ENCODE measurements around the gene ZNF778. TPM values are rescaled to one million over a fixed set of nuclear protein-coding genes. Genes with fewer than 3 reads are reported as not detected.

ZNF778 gene
- 1 to 10 TPM; 1.4 to 2.9 TPM for polyA plus RNA-seq

DNA sequence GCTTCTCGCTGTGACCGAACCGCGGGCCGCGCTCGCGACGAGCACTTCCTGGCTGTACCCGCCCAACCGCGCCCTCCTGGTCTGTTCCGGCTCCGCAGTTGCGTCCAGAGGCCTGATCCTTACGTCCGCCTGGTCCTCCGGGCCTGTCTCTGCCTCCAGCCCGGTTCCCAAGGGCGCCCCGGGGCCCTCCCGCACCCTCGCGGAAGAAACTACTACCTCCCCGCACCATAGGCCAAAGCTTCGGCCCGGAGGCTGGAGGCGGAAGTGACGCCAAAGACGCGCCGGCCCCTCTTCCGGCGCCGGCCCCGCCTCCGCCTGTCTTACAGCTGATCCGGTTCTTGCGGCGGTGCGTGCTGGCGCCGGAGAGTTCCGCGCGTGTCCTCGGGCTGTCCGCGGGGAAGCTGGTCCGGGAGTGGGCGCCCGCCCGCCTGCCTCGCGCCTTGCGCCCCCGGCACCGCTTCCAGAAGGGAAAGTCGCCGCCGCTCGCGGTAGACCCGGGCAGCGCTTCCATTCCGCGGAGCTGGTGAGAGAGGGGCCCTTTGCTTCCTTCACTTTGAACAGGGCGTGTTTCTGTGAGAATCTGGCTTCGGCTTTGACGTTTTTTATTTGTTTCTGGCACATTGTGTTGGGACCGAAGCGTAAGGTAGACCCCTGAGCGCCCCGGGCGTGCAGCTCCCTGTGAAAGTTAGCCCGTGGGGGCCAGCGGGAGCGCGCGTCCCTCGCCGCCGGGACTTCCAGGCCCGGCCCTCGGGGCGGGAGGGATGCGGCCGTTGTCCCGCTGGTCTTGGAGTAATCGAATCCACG, at the start of gene ZNF778:
TSS of gene ZNF778 (plus strand) at position 316 of the 804 bp plus-strand sequence. CDS start 3,425 bp downstream, outside the sequence.
- Histone ChIP-seq H3K27me3 (ENCODE audit: control insufficient read depth in 1 of 2, insufficient read depth in 2 of 2, low read length in 2 of 2) (no peaks in the 10 kb centered on the region), H3K9me3 (ENCODE audit: control insufficient read depth in 2 of 2, insufficient read depth in 1 of 2, low read depth in 1 of 2, low read length in 1 of 2) (no peaks in the 10 kb centered on the region), H3K4me1 (ENCODE audit: control insufficient read depth in 2 of 2, insufficient read depth in 2 of 2, low read length in 1 of 2) (no peaks in the 10 kb centered on the region), H3K4me3 (ENCODE audit: low read depth in 1 of 2, low read length in 2 of 2) (peak within 1 kb of the TSS; percentile 71 to 93), H3K36me3 (ENCODE audit: control insufficient read depth in 2 of 2, insufficient read depth in 2 of 2, low read length in 1 of 2) (peaks cover 0 to 14% of the 10 kb centered on the region in 2 donors), H3K27ac (ENCODE audit: low read depth in 2 of 2, low read length in 1 of 2) (peak within 1 kb of the TSS; percentile 99)
- WGBS, 2 donors: 0 to 1% methylated on average over 84 to 91 of the region's 91 CpGs

DNA sequence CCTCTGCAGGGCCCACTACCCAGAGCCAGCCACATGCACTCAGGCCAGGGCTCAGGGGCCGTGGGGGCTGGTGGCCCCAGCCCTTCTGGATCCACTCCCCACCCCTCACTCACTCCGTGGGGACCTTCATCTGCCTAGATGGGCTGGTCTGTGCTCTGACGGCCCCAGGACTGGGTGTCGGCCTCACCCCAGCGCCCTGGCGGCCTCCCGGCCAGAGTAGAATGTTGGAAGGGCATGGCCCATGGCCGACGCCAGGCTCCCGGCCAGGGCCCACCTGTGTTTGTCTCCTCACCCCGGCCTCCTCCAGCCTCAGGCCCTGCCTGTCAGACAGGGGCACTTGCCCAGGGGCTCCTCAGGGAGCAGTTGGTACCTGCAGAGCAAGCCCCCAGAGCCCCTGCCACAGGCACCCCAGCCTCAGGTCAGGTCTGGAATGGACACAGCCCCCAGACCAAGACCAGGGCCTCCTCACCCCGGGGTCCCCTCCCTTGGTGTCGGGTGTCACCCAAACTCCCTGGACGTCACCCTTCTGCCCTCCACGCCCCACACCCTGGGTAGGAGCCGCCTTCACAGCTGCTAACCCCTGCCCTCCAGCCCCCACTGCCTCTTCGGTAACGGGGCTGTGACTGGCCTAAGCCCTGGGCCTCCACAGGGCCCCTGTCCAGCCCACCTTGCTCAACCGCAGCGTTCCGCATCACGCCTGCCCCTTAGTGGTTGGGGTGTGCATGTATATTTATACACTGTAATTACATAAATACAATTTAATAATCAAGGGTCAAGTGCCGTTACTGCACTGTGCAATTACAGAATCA, 48.9 kb upstream of the ZNF778 start:
- 47 to 52% methylated on average over 23 of the region's 23 CpGs for WGBS, 2 donors
- no peaks in the 10 kb centered on the region for H3K27me3 ChIP-seq (ENCODE audit: control insufficient read depth in 1 of 2, insufficient read depth in 2 of 2, low read length in 2 of 2)

GRCh38 chr16:89169778-89170177, 47.7 kb upstream of the ZNF778 start:
- Histone ChIP-seq H3K4me1 (ENCODE audit: control insufficient read depth in 2 of 2, insufficient read depth in 2 of 2, low read length in 1 of 2) (peaks cover 5 to 9% of the 10 kb centered on the region in 2 donors), H3K27ac (ENCODE audit: low read depth in 2 of 2, low read length in 1 of 2) (no peak overlapping the region), H3K4me3 (ENCODE audit: low read depth in 1 of 2, low read length in 2 of 2) (no peak overlapping the region), H3K9me3 (ENCODE audit: control insufficient read depth in 2 of 2, insufficient read depth in 1 of 2, low read depth in 1 of 2, low read length in 1 of 2) (no peaks in the 10 kb centered on the region), H3K36me3 (ENCODE audit: control insufficient read depth in 2 of 2, insufficient read depth in 2 of 2, low read length in 1 of 2) (no peaks in the 10 kb centered on the region), H3K27me3 (ENCODE audit: control insufficient read depth in 1 of 2, insufficient read depth in 2 of 2, low read length in 2 of 2) (no peaks in the 10 kb centered on the region)
- 72 to 76% methylated on average over 14 of the region's 14 CpGs for WGBS, 2 donors

More for the DNA sequence above, 48.9 kb upstream of the ZNF778 start:
- Histone ChIP-seq H3K4me3 (ENCODE audit: low read depth in 1 of 2, low read length in 2 of 2) (no peak overlapping the region), H3K36me3 (ENCODE audit: control insufficient read depth in 2 of 2, insufficient read depth in 2 of 2, low read length in 1 of 2) (no peaks in the 10 kb centered on the region), H3K4me1 (ENCODE audit: control insufficient read depth in 2 of 2, insufficient read depth in 2 of 2, low read length in 1 of 2) (peaks cover 5 to 9% of the 10 kb centered on the region in 2 donors), H3K9me3 (ENCODE audit: control insufficient read depth in 2 of 2, insufficient read depth in 1 of 2, low read depth in 1 of 2, low read length in 1 of 2) (no peaks in the 10 kb centered on the region), H3K27ac (ENCODE audit: low read depth in 2 of 2, low read length in 1 of 2) (no peak overlapping the region)

DNA sequence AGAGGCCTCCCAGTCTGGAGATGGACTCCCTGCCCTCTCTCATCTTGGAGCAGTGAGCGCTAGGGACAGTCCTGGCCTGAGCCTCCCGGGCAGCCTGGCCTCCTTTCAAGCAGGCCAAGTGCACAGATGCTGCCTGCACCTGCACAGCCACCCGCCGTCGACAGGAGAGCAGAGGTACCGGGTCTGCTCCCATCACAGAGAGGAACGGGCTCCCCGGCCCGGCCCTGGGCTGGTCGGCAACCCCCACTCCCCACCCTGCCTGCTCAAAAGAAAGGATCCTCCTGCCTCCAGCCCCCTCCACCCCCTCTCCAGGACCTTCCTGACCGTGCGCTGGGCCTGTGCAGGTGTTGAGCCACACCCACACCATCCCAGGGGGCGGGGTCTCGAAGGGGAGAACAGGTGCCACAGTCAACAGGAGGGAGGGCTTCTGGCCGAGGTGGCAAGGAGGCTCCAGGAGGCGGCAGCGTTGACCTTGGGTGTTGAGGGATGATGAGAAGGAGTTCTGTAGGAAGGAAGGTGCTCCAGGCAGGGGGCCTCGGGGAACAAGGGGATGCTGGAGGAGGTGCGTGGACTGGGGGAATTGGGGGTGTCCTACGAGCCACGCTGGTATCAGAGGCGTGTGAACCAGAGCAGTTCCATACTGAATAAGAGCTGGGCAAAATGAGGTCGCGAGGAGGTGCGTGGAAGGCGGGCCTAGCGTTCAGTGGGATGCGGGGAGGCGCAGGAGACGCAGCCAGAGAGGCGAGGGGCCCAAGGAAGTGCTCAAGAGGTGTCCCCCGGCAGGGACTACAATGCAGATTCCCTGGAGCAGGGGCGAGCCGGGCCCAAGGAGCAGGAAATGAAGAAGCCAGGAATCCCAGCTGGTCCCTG, 46.9 kb upstream of the ZNF778 start:
- H3K36me3 ChIP-seq (ENCODE audit: control insufficient read depth in 2 of 2, insufficient read depth in 2 of 2, low read length in 1 of 2): no peaks in the 10 kb centered on the region
- no peaks in the 10 kb centered on the region for H3K9me3 ChIP-seq (ENCODE audit: control insufficient read depth in 2 of 2, insufficient read depth in 1 of 2, low read depth in 1 of 2, low read length in 1 of 2)
- no peak overlapping the region for H3K27ac ChIP-seq (ENCODE audit: low read depth in 2 of 2, low read length in 1 of 2)
- no peak overlapping the region for H3K4me3 ChIP-seq (ENCODE audit: low read depth in 1 of 2, low read length in 2 of 2)
- peaks cover 5 to 9% of the 10 kb centered on the region in 2 donors for H3K4me1 ChIP-seq (ENCODE audit: control insufficient read depth in 2 of 2, insufficient read depth in 2 of 2, low read length in 1 of 2)
- no peaks in the 10 kb centered on the region for H3K27me3 ChIP-seq (ENCODE audit: control insufficient read depth in 1 of 2, insufficient read depth in 2 of 2, low read length in 2 of 2)
- WGBS, 2 donors: 8 to 12% methylated on average over 34 of the region's 34 CpGs

GRCh38 chr16:89171216-89172170, 46.0 kb upstream of the ZNF778 start, which contains the start of gene CDH15:
Gene CDH15 (plus strand): TSS chr16:89171748. CDS start chr16:89171832, 84 bp downstream.
- 6 to 8% methylated on average over 52 to 74 of the region's 74 CpGs for WGBS, 2 donors
- Histone ChIP-seq H3K4me1 (ENCODE audit: control insufficient read depth in 2 of 2, insufficient read depth in 2 of 2, low read length in 1 of 2) (peaks cover 5 to 9% of the 10 kb centered on the region in 2 donors), H3K27ac (ENCODE audit: low read depth in 2 of 2, low read length in 1 of 2) (no peak within 1 kb of the TSS), H3K9me3 (ENCODE audit: control insufficient read depth in 2 of 2, insufficient read depth in 1 of 2, low read depth in 1 of 2, low read length in 1 of 2) (no peaks in the 10 kb centered on the region), H3K27me3 (ENCODE audit: control insufficient read depth in 1 of 2, insufficient read depth in 2 of 2, low read length in 2 of 2) (no peaks in the 10 kb centered on the region), H3K36me3 (ENCODE audit: control insufficient read depth in 2 of 2, insufficient read depth in 2 of 2, low read length in 1 of 2) (no peaks in the 10 kb centered on the region), H3K4me3 (ENCODE audit: low read depth in 1 of 2, low read length in 2 of 2) (no peak within 1 kb of the TSS)

DNA sequence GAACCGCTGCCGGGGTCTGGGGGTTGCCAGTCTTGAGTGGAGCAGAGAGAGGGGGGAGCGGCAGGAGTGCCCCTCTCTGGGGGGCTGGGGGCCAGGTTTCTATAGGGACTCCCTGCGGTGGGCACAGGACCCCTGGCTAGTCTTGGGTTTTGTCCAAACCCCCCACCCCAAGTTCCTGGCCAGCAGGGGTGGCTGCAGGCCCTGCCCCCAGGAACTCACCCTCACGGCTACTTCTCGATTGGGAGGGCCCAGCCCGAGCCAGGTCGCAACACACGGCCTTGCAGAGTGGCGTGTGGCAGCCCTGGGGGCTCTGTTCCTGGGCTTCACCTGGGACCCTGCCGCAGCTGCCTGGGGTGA, 45.4 kb upstream of the ZNF778 start:
- H3K4me3 ChIP-seq (ENCODE audit: low read depth in 1 of 2, low read length in 2 of 2): no peak overlapping the region
- H3K27me3 ChIP-seq (ENCODE audit: control insufficient read depth in 1 of 2, insufficient read depth in 2 of 2, low read length in 2 of 2): no peaks in the 10 kb centered on the region
- WGBS, 2 donors: 60 to 73% methylated on average over 11 of the region's 11 CpGs
- peaks cover 5 to 9% of the 10 kb centered on the region in 2 donors for H3K4me1 ChIP-seq (ENCODE audit: control insufficient read depth in 2 of 2, insufficient read depth in 2 of 2, low read length in 1 of 2)
- no peaks in the 10 kb centered on the region for H3K9me3 ChIP-seq (ENCODE audit: control insufficient read depth in 2 of 2, insufficient read depth in 1 of 2, low read depth in 1 of 2, low read length in 1 of 2)
- H3K27ac ChIP-seq (ENCODE audit: low read depth in 2 of 2, low read length in 1 of 2): no peak overlapping the region
- H3K36me3 ChIP-seq (ENCODE audit: control insufficient read depth in 2 of 2, insufficient read depth in 2 of 2, low read length in 1 of 2): no peaks in the 10 kb centered on the region

DNA sequence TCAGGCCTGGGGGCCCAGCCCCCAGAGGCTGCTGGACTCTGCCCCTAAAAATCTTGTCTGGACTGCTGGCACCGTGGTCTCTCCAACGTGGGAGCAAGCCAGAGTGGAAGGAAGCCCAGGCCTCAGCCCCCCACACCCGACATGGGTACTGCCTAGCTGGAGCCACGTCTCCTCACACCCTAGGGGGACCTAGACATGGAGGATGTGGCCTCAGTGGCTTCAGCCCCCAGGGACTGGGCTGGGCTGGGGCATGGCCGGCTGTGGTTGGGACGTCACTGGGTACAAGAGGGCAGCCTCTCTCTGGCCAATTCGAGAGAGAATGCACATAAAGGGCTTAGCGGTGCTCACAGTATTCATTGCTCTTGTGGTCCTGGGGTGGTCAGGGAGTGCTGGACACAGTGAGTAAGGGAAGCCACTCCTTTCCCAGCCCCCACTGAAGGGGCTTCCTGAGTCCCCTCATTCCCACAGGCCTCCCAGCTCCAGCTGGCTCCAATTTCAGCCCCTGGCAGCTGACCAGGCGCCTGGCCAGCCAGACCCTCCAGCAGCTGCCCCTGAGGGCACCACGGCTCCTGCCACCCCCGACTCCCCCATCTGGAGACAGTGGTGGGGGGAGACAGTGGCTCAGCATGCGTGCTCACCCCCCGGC, 44.9 kb upstream of the ZNF778 start:
- Histone ChIP-seq H3K4me1 (ENCODE audit: control insufficient read depth in 2 of 2, insufficient read depth in 2 of 2, low read length in 1 of 2) (peaks cover 5 to 9% of the 10 kb centered on the region in 2 donors), H3K4me3 (ENCODE audit: low read depth in 1 of 2, low read length in 2 of 2) (no peak overlapping the region), H3K36me3 (ENCODE audit: control insufficient read depth in 2 of 2, insufficient read depth in 2 of 2, low read length in 1 of 2) (no peaks in the 10 kb centered on the region), H3K9me3 (ENCODE audit: control insufficient read depth in 2 of 2, insufficient read depth in 1 of 2, low read depth in 1 of 2, low read length in 1 of 2) (no peaks in the 10 kb centered on the region), H3K27ac (ENCODE audit: low read depth in 2 of 2, low read length in 1 of 2) (no peak overlapping the region), H3K27me3 (ENCODE audit: control insufficient read depth in 1 of 2, insufficient read depth in 2 of 2, low read length in 2 of 2) (no peaks in the 10 kb centered on the region)
- 47 to 53% methylated on average over 13 of the region's 13 CpGs for WGBS, 2 donors

- H3K36me3 ChIP-seq (ENCODE audit: control insufficient read depth in 2 of 2, insufficient read depth in 2 of 2, low read length in 1 of 2): no peaks in the 10 kb centered on the region
- H3K4me1 ChIP-seq (ENCODE audit: control insufficient read depth in 2 of 2, insufficient read depth in 2 of 2, low read length in 1 of 2): peaks cover 5 to 9% of the 10 kb centered on the region in 2 donors
- no peak overlapping the region for H3K4me3 ChIP-seq (ENCODE audit: low read depth in 1 of 2, low read length in 2 of 2)
- H3K9me3 ChIP-seq (ENCODE audit: control insufficient read depth in 2 of 2, insufficient read depth in 1 of 2, low read depth in 1 of 2, low read length in 1 of 2): no peaks in the 10 kb centered on the region
- H3K27ac ChIP-seq (ENCODE audit: low read depth in 2 of 2, low read length in 1 of 2): no peak overlapping the region
- H3K27me3 ChIP-seq (ENCODE audit: control insufficient read depth in 1 of 2, insufficient read depth in 2 of 2, low read length in 2 of 2): no peaks in the 10 kb centered on the region
- 55 to 64% methylated on average over 10 to 11 of the region's 11 CpGs for WGBS, 2 donors
These were observed 44.2 kb upstream of the ZNF778 start for GRCh38 chr16:89173174-89173921.
